Caco-2 (cell line): Measurements from ENCODE around the gene GPR137B. TPM values are rescaled to one million over a fixed set of nuclear protein-coding genes. Genes with fewer than 3 reads are reported as not detected.

Experiments
- BruUV-seq: library from RNA; stranded (reverse); fragments of 400-500 nt; replicated peaks from 2 replicates; lab custom pipeline; 2021; lab: Mats Ljungman, UMichigan
- CTCF ChIA-PET: fragments of 300-600 bp; sonication (Branson Sonifier 250); formaldehyde crosslinking; loops from one replicate; lab custom pipeline; 2022; ENCODE audit warnings: antibody characterized with exemption; lab: Charles Lee
- POLR2A ChIA-PET: fragments of 300-600 bp; sonication (Branson Sonifier 250); formaldehyde crosslinking; loops from one replicate; lab custom pipeline; 2022; ENCODE audit warnings: antibody characterized with exemption; lab: Charles Lee
- DNase-seq, 2 experiments: peaks; one replicate each; pipeline versions ENCODE4 v3.0.0 to v3.0.0-alpha.2; 2020 to 2022
- H3K27me3 ChIP-seq: replicated peaks from 2 replicates; pipeline ENCODE4 v1.6.0; 2011; ENCODE audit warnings: low read length; ENCODE audit not compliant: control insufficient read depth, insufficient read depth
- H3K36me3 ChIP-seq: 2 replicates; pipeline ENCODE4 v1.5.1; 2011; ENCODE audit warnings: low read length; ENCODE audit not compliant: control insufficient read depth, insufficient read depth
- H3K4me1 ChIP-seq: fragments of 250-450 bp; sonication (Bioruptor Pico); 2 replicates; pipeline ENCODE4 v1.5.1; 2020; ENCODE audit warnings: mild to moderate bottlenecking
- H3K4me3 ChIP-seq: 2 replicates; pipeline ENCODE4 v1.5.1; 2011; ENCODE audit warnings: low read depth, mild to moderate bottlenecking, control low read depth, low read length
- H3K9me3 ChIP-seq: fragments of 250-450 bp; sonication (Bioruptor Pico); 2 replicates; pipeline ENCODE4 v1.5.1; 2020; ENCODE audit warnings: mild to moderate bottlenecking, moderate library complexity
- H3K27ac Mint-ChIP-seq: one replicate; pipeline ENCODE4 v1.8.0; 2022; ENCODE audit warnings: mixed read lengths; ENCODE audit not compliant: unreplicated experiment
- H3K27me3 Mint-ChIP-seq: one replicate; pipeline ENCODE4 v1.8.0; 2022; ENCODE audit warnings: mixed read lengths; ENCODE audit not compliant: insufficient read depth, unreplicated experiment
- H3K36me3 Mint-ChIP-seq: one replicate; pipeline ENCODE4 v1.8.0; 2022; ENCODE audit warnings: mild to moderate bottlenecking, mixed read lengths; ENCODE audit not compliant: insufficient read depth, unreplicated experiment
- H3K4me1 Mint-ChIP-seq: one replicate; pipeline ENCODE4 v1.8.0; 2022; ENCODE audit warnings: low read depth, mixed read lengths; ENCODE audit not compliant: unreplicated experiment
- H3K4me3 Mint-ChIP-seq: one replicate; pipeline ENCODE4 v1.8.0; 2022; ENCODE audit warnings: mild to moderate bottlenecking, moderate library complexity, mixed read lengths; ENCODE audit not compliant: unreplicated experiment
- H3K9me3 Mint-ChIP-seq: one replicate; pipeline ENCODE4 v1.8.0; 2022; ENCODE audit warnings: mixed read lengths; ENCODE audit not compliant: unreplicated experiment
- CTCF ChIP-seq, 2 experiments: fragments of 200-600 bp in 1 of 2; IDR thresholded peaks; 1 replicate in 1 of 2; 2 replicates in 1 of 2; pipeline versions ENCODE4 v1.5.1 to v1.8.0; 2011 to 2022; ENCODE audit warnings: antibody characterized with exemption in 1 of 2, control low read depth in 1 of 2, inconsistent platforms in 1 of 2, low read depth in 1 of 2, low read length in 1 of 2, mild to moderate bottlenecking in 1 of 2, moderate library complexity in 1 of 2; ENCODE audit not compliant: insufficient read depth in 1 of 2, severe bottlenecking in 1 of 2, unreplicated experiment in 1 of 2
- intact Hi-C: fragments of 100-400 bp; cut with micrococcal nuclease; formaldehyde crosslinking; loops from one replicate; pipeline ENCODE4 v1.10.0; 2022; ENCODE audit not compliant: unreplicated experiment
- total RNA-seq: library from RNA; stranded (reverse); gene quantifications from 2 replicates; pipeline ENCODE4 v1.2.3, GENCODE V29; 2022

GPR137B gene
- total RNA-seq, 1 experiment from 2014 or later, result 5.9 TPM

GRCh38 chr1:236242568-236242967 is 100.2 kb downstream of the GPR137B start:
- no peaks in the 10 kb centered on the region for H3K27me3 Mint-ChIP-seq
- H3K27me3 ChIP-seq, result no peaks in the 10 kb centered on the region
- H3K36me3 ChIP-seq, result no peaks in the 10 kb centered on the region
- intact Hi-C loops, result no loop called here
- no peaks in the 10 kb centered on the region for H3K4me1 Mint-ChIP-seq
- no peak for TF ChIP-seq CTCF (IDR thresholded peaks at IDR 0.05; ENCODE audit: insufficient read depth in 1 of 2, low read depth in 1 of 2, low read length in 1 of 2, severe bottlenecking in 1 of 2, unreplicated experiment in 1 of 2)
- H3K27ac Mint-ChIP-seq, result no peak overlapping the region
- no peaks in the 10 kb centered on the region for H3K9me3 ChIP-seq
- no peak for DNase-seq
- CTCF ChIA-PET, result no interaction called here
- no peaks in the 10 kb centered on the region for H3K9me3 Mint-ChIP-seq
- H3K4me1 ChIP-seq, result no peaks in the 10 kb centered on the region
- H3K4me3 ChIP-seq, result no peak overlapping the region
- no peaks in the 10 kb centered on the region for H3K36me3 Mint-ChIP-seq
- POLR2A ChIA-PET, result no interaction called here
- BruUV-seq, result no TSS peak
- no peak overlapping the region for H3K4me3 Mint-ChIP-seq

- Histone ChIP-seq H3K9me3 (no peaks in the 10 kb centered on the region), H3K27me3 (no peaks in the 10 kb centered on the region), H3K36me3 (no peaks in the 10 kb centered on the region), H3K4me1 (no peaks in the 10 kb centered on the region), H3K4me3 (no peak overlapping the region)
- no peak overlapping the region for H3K27ac Mint-ChIP-seq
- no peaks in the 10 kb centered on the region for H3K36me3 Mint-ChIP-seq
- H3K9me3 Mint-ChIP-seq, result no peaks in the 10 kb centered on the region
- H3K27me3 Mint-ChIP-seq, result peaks cover 3% of the 10 kb centered on the region
- intact Hi-C loops, result no loop called here
- BruUV-seq, result no TSS peak
- ChIA-PET CTCF (no interaction called here), POLR2A (no interaction called here)
- no peak overlapping the region for H3K4me3 Mint-ChIP-seq
- DNase-seq, result no peak
- no peak for TF ChIP-seq CTCF (IDR thresholded peaks at IDR 0.05; ENCODE audit: insufficient read depth in 1 of 2, low read depth in 1 of 2, low read length in 1 of 2, severe bottlenecking in 1 of 2, unreplicated experiment in 1 of 2)
- no peaks in the 10 kb centered on the region for H3K4me1 Mint-ChIP-seq
Observed at GRCh38 chr1:236247286-236247685, 104.9 kb downstream of the GPR137B start.

- Mint-ChIP-seq H3K9me3 (no peaks in the 10 kb centered on the region), H3K4me3 (no peak overlapping the region), H3K27me3 (peaks cover 3% of the 10 kb centered on the region), H3K4me1 (no peaks in the 10 kb centered on the region), H3K36me3 (no peaks in the 10 kb centered on the region), H3K27ac (no peak overlapping the region)
- CTCF ChIA-PET, result no interaction called here
- DNase-seq, result no peak
- H3K36me3 ChIP-seq, result no peaks in the 10 kb centered on the region
- intact Hi-C loops, result no loop called here
- BruUV-seq, result no TSS peak
- H3K4me3 ChIP-seq, result no peak overlapping the region
- H3K9me3 ChIP-seq, result no peaks in the 10 kb centered on the region
- TF ChIP-seq CTCF (IDR thresholded peaks at IDR 0.05; ENCODE audit: insufficient read depth in 1 of 2, low read depth in 1 of 2, low read length in 1 of 2, severe bottlenecking in 1 of 2, unreplicated experiment in 1 of 2), result no peak
- H3K27me3 ChIP-seq, result no peaks in the 10 kb centered on the region; the same call in 1 of the 2 replicates
- no peaks in the 10 kb centered on the region for H3K4me1 ChIP-seq
- POLR2A ChIA-PET, result no interaction called here
Observed at GRCh38 chr1:236251587-236251986, 109.2 kb downstream of the GPR137B start.
